Lung microvascular endothelial cell (primary cell): Measurements from ENCODE around the gene SPDYC. TPM values are rescaled to one million over a fixed set of nuclear protein-coding genes. Genes with fewer than 3 reads are reported as not detected.

ENCODE experiments used
- total RNA-seq: library from RNA; depleted of rRNA; stranded (reverse); fragments of >200 nt; gene quantifications from 2 replicates; pipeline ENCODE4 v1.2.1, GENCODE V29; 2014

The SPDYC gene
- total RNA-seq, 1 donor from 2014 or later: not detected

Other genes with a start within 250 kb of the SPDYC start
- 5.0 and 11.5 TPM in 2 replicates for gene PPP2R5B, start 245.5 kb upstream of the SPDYC start, total RNA-seq
- gene GPHA2, start 234.3 kb upstream of the SPDYC start, total RNA-seq: not detected in 2 replicates
- gene MAJIN, start 198.1 kb upstream of the SPDYC start, total RNA-seq: not detected in 2 replicates
- gene BATF2, start 173.3 kb upstream of the SPDYC start, total RNA-seq: 0.20 and 0.44 TPM in 2 replicates
- gene ARL2, start 156.1 kb upstream of the SPDYC start, total RNA-seq: 95.2 and 145 TPM in 2 replicates
- 6.8 and 10.7 TPM in 2 replicates for gene SNX15, start 142.8 kb upstream of the SPDYC start, total RNA-seq
- 6.8 and 7.5 TPM in 2 replicates for gene SAC3D1, start 129.0 kb upstream of the SPDYC start, total RNA-seq
- 9.8 and 12.3 TPM in 2 replicates for gene NAALADL1, start 111.7 kb upstream of the SPDYC start, total RNA-seq
- 2.0 and 3.9 TPM in 2 replicates for gene CDCA5, start 86.2 kb upstream of the SPDYC start, total RNA-seq
- gene ZFPL1, start 86.0 kb upstream of the SPDYC start, total RNA-seq: 20.5 and 24.0 TPM in 2 replicates
- gene VPS51, start 74.0 kb upstream of the SPDYC start, total RNA-seq: 154 and 265 TPM in 2 replicates
- 15.3 and 21.4 TPM in 2 replicates for gene TM7SF2, start 58.4 kb upstream of the SPDYC start, total RNA-seq
- 4.6 and 9.7 TPM in 2 replicates for gene ZNHIT2, start 52.5 kb upstream of the SPDYC start, total RNA-seq
- gene FAU, start 48.1 kb upstream of the SPDYC start, total RNA-seq: 355 and 442 TPM in 2 replicates
- 39.2 and 41.3 TPM in 2 replicates for gene MRPL49, start 47.9 kb upstream of the SPDYC start, total RNA-seq
- gene SYVN1, start 35.7 kb upstream of the SPDYC start, total RNA-seq: 4.1 and 10.1 TPM in 2 replicates
- gene CAPN1, start 11.7 kb downstream of the SPDYC start, total RNA-seq: 60.9 and 80.2 TPM in 2 replicates
- gene POLA2, start 91.7 kb downstream of the SPDYC start, total RNA-seq: 1.8 and 3.5 TPM in 2 replicates
- gene CDC42EP2, start 144.6 kb downstream of the SPDYC start, total RNA-seq: 5.4 and 10.1 TPM in 2 replicates
- gene DPF2, start 163.6 kb downstream of the SPDYC start, total RNA-seq: 17.9 and 18.3 TPM in 2 replicates
- 0.22 TPM in 1 of 2 replicates, not detected in the other for gene TIGD3, start 184.5 kb downstream of the SPDYC start, total RNA-seq
- gene SLC25A45, start 212.4 kb downstream of the SPDYC start, total RNA-seq: 1.2 and 1.7 TPM in 2 replicates
- 63.4 and 82.9 TPM in 2 replicates for gene FRMD8, start 216.4 kb downstream of the SPDYC start, total RNA-seq